B cell (primary cell): ENCODE data around the gene UPF3A. TPM values are rescaled to one million over a fixed set of nuclear protein-coding genes. Genes with fewer than 3 reads are reported as not detected.

Source experiments
- ATAC-seq: fragments of 200-7000 bp; cut with Tn5 transposase; one replicate; pipeline ENCODE4 v1.10.0; 2021; ENCODE audit warnings: low read depth, mild to moderate bottlenecking, moderate number of reproducible peaks, moderate library complexity
- CTCF ChIA-PET: fragments of 350-600 bp; sonication (Branson Sonifier 250); formaldehyde crosslinking; loops from one replicate; lab custom pipeline; 2021; ENCODE audit warnings: antibody characterized with exemption, inconsistent platforms; lab: Charles Lee
- POLR2A ChIA-PET: fragments of 350-600 bp; sonication (Branson Sonifier 250); formaldehyde crosslinking; loops from one replicate; lab custom pipeline; 2021; ENCODE audit warnings: antibody characterized with exemption; lab: Charles Lee
- DNase-seq: peaks from one replicate; pipeline ENCODE4 v3.0.0; 2013
- H2AFZ ChIP-seq: 2 replicates; pipeline ENCODE4 v1.6.1; 2012; ENCODE audit warnings: mild to moderate bottlenecking, low read depth, low read length; ENCODE audit not compliant: insufficient read depth, poor library complexity, severe bottlenecking
- H3K27ac ChIP-seq, 2 donors: 1 replicate in 1 of 2; 2 replicates in 1 of 2; pipeline ENCODE4 v1.5.1; 2012 to 2013; ENCODE audit warnings: low read length in 2 of 2, mild to moderate bottlenecking in 2 of 2, moderate library complexity in 1 of 2
- H3K27me3 ChIP-seq, 4 experiments: fragments of 200-600 bp in 1 of 4; sonication (generic) in 1 of 4; replicated peaks in 1 of 4; 1 replicate in 2 of 4; 2 replicates in 2 of 4; pipeline versions ENCODE4 v1.6.1 to v1.7.0; 2013 to 2016; ENCODE audit warnings: low read length in 3 of 4, mild to moderate bottlenecking in 2 of 4, mixed read lengths in 1 of 4, moderate library complexity in 1 of 4; ENCODE audit not compliant: insufficient read depth in 4 of 4, control insufficient read depth in 3 of 4; ENCODE audit errors: control extremely low read depth in 1 of 4
- H3K36me3 ChIP-seq, 2 experiments: replicated peaks in 1 of 2; 1 replicate in 1 of 2; 2 replicates in 1 of 2; pipeline versions ENCODE4 v1.6.1 to v1.7.1; 2013; ENCODE audit warnings: low read length in 1 of 2; ENCODE audit not compliant: insufficient read depth in 2 of 2, control insufficient read depth in 1 of 2; ENCODE audit errors: control extremely low read depth in 1 of 2, extremely low read depth in 1 of 2
- H3K4me1 ChIP-seq, 2 donors: fragments of 200-600 bp in 1 of 2; sonication (generic) in 1 of 2; 1 replicate in 1 of 2; 2 replicates in 1 of 2; pipeline versions ENCODE4 v1.5.1 to v1.6.1; 2013 to 2017; ENCODE audit warnings: low read length in 2 of 2; ENCODE audit not compliant: control insufficient read depth in 2 of 2, insufficient read depth in 2 of 2
- H3K4me2 ChIP-seq: replicated peaks from 2 replicates; pipeline ENCODE3; 2012; ENCODE audit warnings: mild to moderate bottlenecking, low read depth, low read length; ENCODE audit not compliant: poor library complexity, severe bottlenecking
- H3K4me3 ChIP-seq, 5 experiments: fragments of 200-600 bp in 1 of 5; sonication (generic) in 1 of 5; 1 replicate in 3 of 5; 2 replicates in 2 of 5; pipeline versions ENCODE4 v1.5.1 to v1.7.0; 2011 to 2016; ENCODE audit warnings: low read length in 4 of 5, mild to moderate bottlenecking in 4 of 5, low read depth in 2 of 5, control low read depth in 1 of 5, moderate library complexity in 1 of 5; ENCODE audit not compliant: insufficient read depth in 1 of 5; ENCODE audit errors: control extremely low read depth in 1 of 5, extremely low read depth in 1 of 5
- H3K79me2 ChIP-seq: fragments of 200-600 bp; sonication (generic); one replicate; pipeline ENCODE4 v1.6.0; 2016; ENCODE audit warnings: low read length; ENCODE audit not compliant: control insufficient read depth, insufficient read depth
- H3K9ac ChIP-seq: fragments of 200-600 bp; sonication (generic); 2 replicates; pipeline ENCODE4 v1.6.1; 2017; ENCODE audit warnings: mild to moderate bottlenecking, low read length, moderate library complexity
- H3K9me3 ChIP-seq, 3 donors: one replicate each; pipeline versions ENCODE4 v1.6.1 to v1.7.1; 2013; ENCODE audit warnings: low read length in 2 of 3; ENCODE audit not compliant: control insufficient read depth in 2 of 3, insufficient read depth in 1 of 3; ENCODE audit errors: control extremely low read depth in 1 of 3
- H4K20me1 ChIP-seq: 2 replicates; pipeline ENCODE4 v1.6.0; 2012; ENCODE audit warnings: mild to moderate bottlenecking, low read length; ENCODE audit not compliant: insufficient read depth, control insufficient read depth, poor library complexity, severe bottlenecking
- H3K27ac Mint-ChIP-seq: one replicate; pipeline ENCODE4 v1.8.0; 2021; ENCODE audit warnings: mixed read lengths
- H3K27me3 Mint-ChIP-seq: one replicate; pipeline ENCODE4 v1.8.0; 2021; ENCODE audit warnings: mixed read lengths
- H3K4me1 Mint-ChIP-seq: one replicate; pipeline ENCODE4 v1.8.0; 2021; ENCODE audit warnings: mixed read lengths
- H3K4me3 Mint-ChIP-seq: one replicate; pipeline ENCODE4 v1.8.0; 2021; ENCODE audit warnings: mixed read lengths
- H3K9me3 Mint-ChIP-seq: one replicate; pipeline ENCODE4 v1.8.0; 2022; ENCODE audit warnings: mixed read lengths; ENCODE audit not compliant: insufficient read depth
- CTCF ChIP-seq: fragments of 200-600 bp; IDR thresholded peaks from one replicate; pipeline ENCODE4 v1.8.0; 2022; ENCODE audit warnings: antibody characterized with exemption, mild to moderate bottlenecking
- EZH2 ChIP-seq: IDR thresholded peaks from 2 replicates; pipeline ENCODE4 v1.6.1; 2012; ENCODE audit warnings: borderline replicate concordance, low read depth, mild to moderate bottlenecking, moderate library complexity, low read length; ENCODE audit not compliant: insufficient read depth, poor library complexity, severe bottlenecking
- WGBS: methylation state at CpG from one replicate; pipeline ENCODE4 v1.1.5; 2013; ENCODE audit warnings: missing lambda C conversion rate; ENCODE audit not compliant: insufficient coverage; 5-methylcytosine and 5-hydroxymethylcytosine counted together
- intact Hi-C: fragments of 100-400 bp; cut with micrococcal nuclease; formaldehyde crosslinking; loops from one replicate; pipeline ENCODE4 v1.10.0; 2022
- polyA plus RNA-seq: library from polyadenylated mRNA; depleted of rRNA; stranded (reverse); fragments of >200 nt; gene quantifications from 2 replicates; pipeline ENCODE4 v1.2.3, GENCODE V29; 2012
- total RNA-seq, 2 donors: library from RNA; stranded (reverse); fragments of 120-200 nt in 1 of 2; gene quantifications; 1 replicate in 1 of 2; 2 replicates in 1 of 2; pipeline versions ENCODE4 v1.2.3 to v1.2.4, GENCODE V29; 2013 to 2022

The UPF3A gene
- total and polyA plus RNA-seq, 2 donors (not counting 1 experiment from before 2014, with no cell fraction given): 72.9 to 109 TPM

- peaks cover 18% of the 10 kb centered on the region for H4K20me1 ChIP-seq
- no peak overlapping the region for H3K27ac ChIP-seq
- H3K27me3 Mint-ChIP-seq: no peaks in the 10 kb centered on the region
- H3K27me3 ChIP-seq: no peaks in the 10 kb centered on the region
- H3K27ac Mint-ChIP-seq: no peak overlapping the region
- no peak overlapping the region for H3K4me3 Mint-ChIP-seq
- peaks cover 0 to 3% of the 10 kb centered on the region in 2 experiments for H3K36me3 ChIP-seq
- no peak overlapping the region for H3K9ac ChIP-seq
- peak overlapping the region; percentile 20 for H3K4me2 ChIP-seq
- WGBS: no CpG with 5 or more reads among the region's 2 CpGs
- ChIA-PET CTCF (interaction anchor here (1.4 kb wide), 1 partner anchor 26 kb away, joined by 3 read pairs; no protein-coding TSS in a partner anchor), POLR2A (no interaction called here)
- peaks cover 34% of the 10 kb centered on the region for H3K4me1 Mint-ChIP-seq
- ATAC-seq (no peak), DNase-seq (no peak)
- peaks cover 30% of the 10 kb centered on the region for H3K79me2 ChIP-seq
- peaks cover 25 to 27% of the 10 kb centered on the region in 2 donors for H3K4me1 ChIP-seq
- no peak overlapping the region for H2AFZ ChIP-seq
- intact Hi-C loops: no loop called here
- H3K9me3 ChIP-seq: no peaks in the 10 kb centered on the region
- TF ChIP-seq CTCF (no peak), EZH2 (no peak)
- no peak overlapping the region for H3K4me3 ChIP-seq
- no peaks in the 10 kb centered on the region for H3K9me3 Mint-ChIP-seq
Measured at GRCh38 chr13:114311908-114312307, 30.5 kb downstream of the UPF3A start.

GRCh38 chr13:114313061-114313860 is 31.9 kb downstream of the UPF3A start:
- H3K27ac Mint-ChIP-seq: peak overlapping the region; percentile 92
- intact Hi-C loops: no loop called here
- Histone ChIP-seq H4K20me1 (peaks cover 31% of the 10 kb centered on the region), H3K9ac (peak overlapping the region; percentile 77), H3K4me3 (peak overlapping the region in 4 of 5 experiments; percentile 54 to 86 (median 72)), H3K4me1 (peaks cover 27% of the 10 kb centered on the region in 2 donors), H2AFZ (peak overlapping the region; percentile 81), H3K79me2 (peaks cover 43% of the 10 kb centered on the region), H3K9me3 (no peaks in the 10 kb centered on the region), H3K27me3 (no peaks in the 10 kb centered on the region), H3K4me2 (peak overlapping the region; percentile 80), H3K36me3 (no peaks in the 10 kb centered on the region), H3K27ac (peak overlapping the region; percentile 80 to 88)
- ChIA-PET CTCF (interaction anchor here (1.7 kb wide), 1 partner anchor 21 kb away, joined by 6 read pairs; no protein-coding TSS in a partner anchor), POLR2A (interaction anchor here (0.7 to 1.4 kb wide), 3 partner anchors 32 to 820 kb away, joined by 3 to 10 read pairs (median 3); partner anchors contain the start of gene UPF3A)
- DNase-seq (peak; percentile 46), ATAC-seq (no peak)
- H3K4me1 Mint-ChIP-seq: peaks cover 39% of the 10 kb centered on the region
- peak overlapping the region; percentile 90 for H3K4me3 Mint-ChIP-seq
- WGBS: 71% methylated on average over 8 of the region's 17 CpGs
- no peak for TF ChIP-seq CTCF
- no peak for TF ChIP-seq EZH2
- no peaks in the 10 kb centered on the region for H3K27me3 Mint-ChIP-seq
- no peaks in the 10 kb centered on the region for H3K9me3 Mint-ChIP-seq
